Testis (tissue), 2 donors: ENCODE results near the gene DUSP14.

Experiments
- POLR2A ChIP-seq: fragments of 450-650 bp; IDR thresholded peaks from one replicate; pipeline ENCODE4 v1.6.1; 2017; ENCODE audit warnings: antibody characterized with exemption, mild to moderate bottlenecking, moderate library complexity
- TF ChIP-seq, protein P1 (sequence below), 3 experiments: fragments of 450-650 bp in 2 of 3; fragments of 200-600 bp in 1 of 3; sonication (generic) in 1 of 3; IDR thresholded peaks; one replicate each; pipeline ENCODE4 v1.5.1; 2016 to 2019; ENCODE audit warnings: antibody characterized with exemption in 3 of 3, mild to moderate bottlenecking in 2 of 3, moderate library complexity in 1 of 3

DNA sequence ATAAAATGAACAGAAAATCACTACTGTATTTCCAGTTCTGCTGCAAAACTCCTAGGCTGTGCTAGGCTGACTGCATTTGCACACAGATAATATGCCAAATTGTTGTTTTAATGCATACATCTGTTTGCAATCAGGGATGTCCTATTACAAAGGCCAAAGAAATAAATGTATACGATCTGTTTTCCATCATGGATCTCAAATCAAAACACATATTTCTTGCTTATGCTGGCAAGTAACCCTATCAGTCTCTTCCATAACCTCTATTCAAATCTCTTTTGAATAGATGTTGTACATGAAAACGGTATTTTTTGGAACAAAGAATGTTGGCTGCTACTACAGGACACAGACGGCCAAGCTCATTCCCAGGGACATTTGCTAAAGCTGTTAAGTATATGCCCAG, 56.6 kb downstream of the DUSP14 start:
- TF ChIP-seq, protein P1, sequence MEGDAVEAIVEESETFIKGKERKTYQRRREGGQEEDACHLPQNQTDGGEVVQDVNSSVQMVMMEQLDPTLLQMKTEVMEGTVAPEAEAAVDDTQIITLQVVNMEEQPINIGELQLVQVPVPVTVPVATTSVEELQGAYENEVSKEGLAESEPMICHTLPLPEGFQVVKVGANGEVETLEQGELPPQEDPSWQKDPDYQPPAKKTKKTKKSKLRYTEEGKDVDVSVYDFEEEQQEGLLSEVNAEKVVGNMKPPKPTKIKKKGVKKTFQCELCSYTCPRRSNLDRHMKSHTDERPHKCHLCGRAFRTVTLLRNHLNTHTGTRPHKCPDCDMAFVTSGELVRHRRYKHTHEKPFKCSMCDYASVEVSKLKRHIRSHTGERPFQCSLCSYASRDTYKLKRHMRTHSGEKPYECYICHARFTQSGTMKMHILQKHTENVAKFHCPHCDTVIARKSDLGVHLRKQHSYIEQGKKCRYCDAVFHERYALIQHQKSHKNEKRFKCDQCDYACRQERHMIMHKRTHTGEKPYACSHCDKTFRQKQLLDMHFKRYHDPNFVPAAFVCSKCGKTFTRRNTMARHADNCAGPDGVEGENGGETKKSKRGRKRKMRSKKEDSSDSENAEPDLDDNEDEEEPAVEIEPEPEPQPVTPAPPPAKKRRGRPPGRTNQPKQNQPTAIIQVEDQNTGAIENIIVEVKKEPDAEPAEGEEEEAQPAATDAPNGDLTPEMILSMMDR (IDR thresholded peaks at IDR 0.05) = no peak
- no peak for TF ChIP-seq POLR2A
